Parathyroid adenoma (tissue), 2 donors: ENCODE measurements around the gene CDR2.

ENCODE experiments used
- H2AFZ ChIP-seq: fragments of 300-600 bp; sonication (generic); one replicate; pipeline ENCODE4 v1.7.0; 2017; ENCODE audit warnings: antibody characterized with exemption, mild to moderate bottlenecking
- H3K27ac ChIP-seq: fragments of 300-600 bp; sonication (generic); one replicate; pipeline ENCODE4 v1.7.0; 2017
- H3K27me3 ChIP-seq: fragments of 300-600 bp; sonication (generic); one replicate; pipeline ENCODE4 v1.7.0; 2017; ENCODE audit warnings: low read length; ENCODE audit not compliant: control insufficient read depth, insufficient read depth
- H3K36me3 ChIP-seq: fragments of 300-600 bp; sonication (generic); one replicate; pipeline ENCODE4 v1.7.0; 2017; ENCODE audit warnings: low read length; ENCODE audit not compliant: control insufficient read depth, insufficient read depth
- H3K4me1 ChIP-seq: fragments of 300-600 bp; sonication (generic); one replicate; pipeline ENCODE4 v1.7.0; 2017; ENCODE audit warnings: control low read depth
- H3K4me2 ChIP-seq: fragments of 300-600 bp; sonication (generic); one replicate; pipeline ENCODE4 v1.7.0; 2017; ENCODE audit warnings: low read length
- H3K4me3 ChIP-seq: fragments of 300-600 bp; sonication (generic); one replicate; pipeline ENCODE4 v1.7.0; 2017; ENCODE audit warnings: low read depth, low read length
- H3K79me2 ChIP-seq: fragments of 300-600 bp; sonication (generic); one replicate; pipeline ENCODE4 v1.7.0; 2017; ENCODE audit warnings: control low read depth
- H3K9ac ChIP-seq: fragments of 300-600 bp; sonication (generic); one replicate; pipeline ENCODE4 v1.7.0; 2017; ENCODE audit warnings: mild to moderate bottlenecking
- H3K9me3 ChIP-seq: fragments of 300-600 bp; sonication (generic); one replicate; pipeline ENCODE4 v1.7.0; 2017; ENCODE audit warnings: low read length; ENCODE audit not compliant: control insufficient read depth
- TF ChIP-seq, protein P1 (sequence below): fragments of 300-600 bp; sonication (generic); IDR thresholded peaks from one replicate; pipeline ENCODE4 v1.7.0; 2017; ENCODE audit warnings: antibody characterized with exemption, mild to moderate bottlenecking
- donor health status: primary hyperparathyroidism.

Gene CDR2

GRCh38 chr16:22335668-22336246 lies 38.7 kb downstream of the CDR2 start:
- TF ChIP-seq, protein P1, sequence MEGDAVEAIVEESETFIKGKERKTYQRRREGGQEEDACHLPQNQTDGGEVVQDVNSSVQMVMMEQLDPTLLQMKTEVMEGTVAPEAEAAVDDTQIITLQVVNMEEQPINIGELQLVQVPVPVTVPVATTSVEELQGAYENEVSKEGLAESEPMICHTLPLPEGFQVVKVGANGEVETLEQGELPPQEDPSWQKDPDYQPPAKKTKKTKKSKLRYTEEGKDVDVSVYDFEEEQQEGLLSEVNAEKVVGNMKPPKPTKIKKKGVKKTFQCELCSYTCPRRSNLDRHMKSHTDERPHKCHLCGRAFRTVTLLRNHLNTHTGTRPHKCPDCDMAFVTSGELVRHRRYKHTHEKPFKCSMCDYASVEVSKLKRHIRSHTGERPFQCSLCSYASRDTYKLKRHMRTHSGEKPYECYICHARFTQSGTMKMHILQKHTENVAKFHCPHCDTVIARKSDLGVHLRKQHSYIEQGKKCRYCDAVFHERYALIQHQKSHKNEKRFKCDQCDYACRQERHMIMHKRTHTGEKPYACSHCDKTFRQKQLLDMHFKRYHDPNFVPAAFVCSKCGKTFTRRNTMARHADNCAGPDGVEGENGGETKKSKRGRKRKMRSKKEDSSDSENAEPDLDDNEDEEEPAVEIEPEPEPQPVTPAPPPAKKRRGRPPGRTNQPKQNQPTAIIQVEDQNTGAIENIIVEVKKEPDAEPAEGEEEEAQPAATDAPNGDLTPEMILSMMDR = no peak
- H3K9me3 ChIP-seq = no peaks in the 10 kb centered on the region
- H3K36me3 ChIP-seq = no peaks in the 10 kb centered on the region
- no peak overlapping the region for H3K4me3 ChIP-seq
- H3K9ac ChIP-seq = no peak overlapping the region
- no peak overlapping the region for H3K4me2 ChIP-seq
- no peaks in the 10 kb centered on the region for H3K4me1 ChIP-seq
- no peaks in the 10 kb centered on the region for H3K27me3 ChIP-seq
- H3K79me2 ChIP-seq = peaks cover 4% of the 10 kb centered on the region
- H2AFZ ChIP-seq = no peak overlapping the region
- no peak overlapping the region for H3K27ac ChIP-seq

DNA sequence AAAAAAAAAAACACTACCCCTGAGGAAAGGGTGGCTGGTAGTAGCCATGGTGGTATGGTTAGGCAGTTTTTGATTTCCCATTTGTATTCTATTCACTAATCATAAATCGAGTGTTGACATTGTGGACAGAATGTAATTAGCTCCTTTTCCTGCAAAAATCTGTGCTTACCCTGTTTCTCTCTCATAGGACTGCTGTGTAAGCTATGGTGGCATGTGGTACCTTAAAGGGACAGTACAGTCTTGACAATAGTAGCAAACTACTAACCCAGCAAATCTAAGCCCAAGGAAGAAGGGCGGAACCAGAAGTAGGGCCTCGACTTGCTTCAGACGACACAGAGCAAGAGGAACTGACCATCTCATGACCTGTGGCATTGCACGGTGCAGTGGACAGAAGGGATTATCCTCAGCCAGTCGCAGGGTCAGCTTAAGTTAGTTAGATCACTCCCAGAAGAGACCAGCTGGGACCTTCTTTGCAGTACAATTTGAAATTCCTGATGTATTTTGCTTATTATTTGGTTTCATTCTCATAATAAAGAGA lies 40.9 kb downstream of the CDR2 start:
- Histone ChIP-seq H3K36me3 (no peaks in the 10 kb centered on the region), H3K4me1 (no peaks in the 10 kb centered on the region), H3K9me3 (no peaks in the 10 kb centered on the region), H3K27me3 (no peaks in the 10 kb centered on the region), H3K9ac (no peak overlapping the region), H3K27ac (no peak overlapping the region), H2AFZ (no peak overlapping the region), H3K4me2 (no peak overlapping the region), H3K4me3 (no peak overlapping the region), H3K79me2 (peaks cover 4% of the 10 kb centered on the region)
- TF ChIP-seq, protein P1 = no peak

- Histone ChIP-seq H3K36me3 (no peaks in the 10 kb centered on the region), H3K4me3 (no peak overlapping the region), H3K9me3 (no peaks in the 10 kb centered on the region), H3K79me2 (peaks cover 3% of the 10 kb centered on the region), H3K9ac (no peak overlapping the region), H3K4me2 (no peak overlapping the region), H3K4me1 (no peaks in the 10 kb centered on the region), H2AFZ (no peak overlapping the region), H3K27ac (no peak overlapping the region), H3K27me3 (no peaks in the 10 kb centered on the region)
- TF ChIP-seq, protein P1 = no peak
Observed at GRCh38 chr16:22330326-22330725, 44.1 kb downstream of the CDR2 start.

DNA sequence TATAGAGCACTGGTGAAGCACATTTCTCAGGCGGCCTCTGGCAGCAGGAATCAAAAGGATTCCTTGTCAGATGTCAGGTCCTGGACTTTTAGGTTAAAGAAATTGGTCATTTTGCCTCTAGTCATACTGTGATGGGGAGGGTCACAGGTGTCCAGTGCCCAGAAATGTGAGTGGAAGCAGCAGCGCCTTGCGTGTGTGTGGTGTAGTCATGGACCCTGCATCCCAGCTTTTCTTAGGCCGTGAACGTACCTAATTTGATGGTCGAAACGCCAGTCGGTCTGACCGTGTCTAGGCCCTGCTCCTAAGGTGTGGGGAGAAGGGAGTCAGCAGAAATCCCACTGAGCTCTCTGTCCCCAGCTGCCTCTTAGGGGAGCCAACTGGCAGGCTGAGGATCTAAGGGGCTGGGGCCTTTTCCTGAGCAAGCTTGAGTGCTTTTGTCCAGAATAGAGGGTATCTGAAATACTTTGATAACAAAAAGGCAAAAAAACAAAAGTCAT lies 45.2 kb downstream of the CDR2 start:
- H3K4me3 ChIP-seq = no peak overlapping the region
- peaks cover 10% of the 10 kb centered on the region for H3K79me2 ChIP-seq
- H3K4me1 ChIP-seq = no peaks in the 10 kb centered on the region
- no peak overlapping the region for H3K4me2 ChIP-seq
- H3K36me3 ChIP-seq = no peaks in the 10 kb centered on the region
- no peaks in the 10 kb centered on the region for H3K9me3 ChIP-seq
- H3K27me3 ChIP-seq = no peaks in the 10 kb centered on the region
- no peak overlapping the region for H3K27ac ChIP-seq
- no peak overlapping the region for H2AFZ ChIP-seq
- no peak overlapping the region for H3K9ac ChIP-seq
- TF ChIP-seq, protein P1 = no peak
